Measurements from ENCODE around the gene KCTD17.

GRCh38 chr22:37057226-37057625 is 5.7 kb downstream of the KCTD17 start:
- TF ChIP-seq EZH2 (IDR thresholded peaks at IDR 0.05; ENCODE audit: borderline replicate concordance, low read length), result no peak
- no peak for TF ChIP-seq CTCF (conservative IDR thresholded peaks at IDR 0.05 in 1 of 2, IDR thresholded peaks at IDR 0.05 in 1 of 2; ENCODE audit: extremely low read depth in 1 of 2, insufficient read depth in 1 of 2, low read depth in 1 of 2, low read length in 2 of 2)
